SH-SY5Y (cell line): ENCODE data around the gene TRIM4.

ENCODE experiments used
- GATA2 ChIP-seq: IDR thresholded peaks from 2 replicates; pipeline ENCODE4 v1.6.1; 2011; ENCODE audit warnings: mild to moderate bottlenecking, low read depth, low read length
- GATA3 ChIP-seq: IDR thresholded peaks from 2 replicates; pipeline ENCODE4 v1.6.1; 2011; ENCODE audit warnings: low read depth, mild to moderate bottlenecking, low read length, moderate library complexity

DNA sequence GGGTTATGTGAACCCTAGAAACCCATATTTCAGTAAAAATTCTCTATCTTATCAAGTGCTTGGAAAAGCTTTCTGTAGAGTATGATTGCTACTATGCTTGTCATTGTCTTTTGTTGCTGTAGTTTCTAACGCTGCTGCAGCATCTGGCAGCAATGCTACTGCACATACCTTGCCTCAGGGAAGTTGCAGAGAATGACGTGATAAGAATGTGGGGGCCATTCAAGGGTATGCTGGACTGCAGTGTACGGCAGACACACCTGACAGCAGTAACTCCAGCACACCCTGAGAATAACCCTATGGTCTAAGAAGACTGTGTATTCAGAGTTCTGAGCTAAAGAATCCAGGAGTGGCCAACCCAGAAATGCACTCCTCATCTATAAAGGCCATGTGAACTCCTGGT is 20.5 kb downstream of the TRIM4 start:
- TF ChIP-seq GATA2 (no peak), GATA3 (no peak)
